HEK293T (cell line): ENCODE results near the gene PTPRD.

Experiments
- BHLHE40 ChIP-seq: fragments of 450-650 bp; IDR thresholded peaks from 2 replicates; pipeline ENCODE4 v1.6.1; 2016; ENCODE audit warnings: mild to moderate bottlenecking, moderate library complexity, borderline replicate concordance
- CTBP1 ChIP-seq: fragments of 450-650 bp; IDR thresholded peaks from 2 replicates; pipeline ENCODE4 v1.6.1; 2016; ENCODE audit warnings: borderline replicate concordance
- FOXK2 ChIP-seq: fragments of 450-650 bp; IDR thresholded peaks from 2 replicates; pipeline ENCODE4 v1.6.1; 2016; ENCODE audit warnings: mild to moderate bottlenecking
- FOXM1 ChIP-seq: fragments of 450-650 bp; IDR thresholded peaks from 2 replicates; pipeline ENCODE4 v1.6.1; 2017; ENCODE audit warnings: mild to moderate bottlenecking, borderline replicate concordance
- HDGF ChIP-seq: fragments of 450-650 bp; IDR thresholded peaks from 2 replicates; pipeline ENCODE4 v1.6.1; 2017; ENCODE audit warnings: antibody characterized with exemption, borderline replicate concordance
- SP1 ChIP-seq: fragments of 450-650 bp; IDR thresholded peaks from 2 replicates; pipeline ENCODE4 v1.6.1; 2017
- SUZ12 ChIP-seq: fragments of 450-650 bp; IDR thresholded peaks from 2 replicates; pipeline ENCODE4 v1.6.1; 2016; ENCODE audit warnings: mild to moderate bottlenecking

DNA sequence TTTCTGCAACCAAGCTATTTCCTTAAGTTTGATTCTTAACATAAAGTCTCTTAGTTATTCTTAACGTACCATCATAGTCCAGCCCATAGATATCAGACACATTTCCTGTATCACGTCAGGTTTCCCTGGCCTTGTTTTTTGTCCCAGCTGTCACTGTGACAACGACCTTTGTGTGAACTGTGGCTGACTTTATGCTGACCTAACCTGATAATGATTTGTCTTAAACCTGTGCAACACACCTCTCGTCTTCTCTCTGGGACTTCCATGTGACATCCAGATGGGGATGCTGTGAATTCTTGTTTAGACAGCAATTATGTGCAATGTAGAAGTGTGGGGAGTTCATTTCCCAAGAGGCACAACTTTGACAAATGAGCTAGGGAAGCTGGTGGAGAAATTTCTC is 662.8 kb downstream of the PTPRD start:
- TF ChIP-seq HDGF: no peak
- TF ChIP-seq FOXK2: no peak
- TF ChIP-seq SP1: no peak
- TF ChIP-seq CTBP1: no peak
- TF ChIP-seq FOXM1: no peak
- no peak for TF ChIP-seq SUZ12
- TF ChIP-seq BHLHE40: no peak
